Endothelial cell (in vitro differentiated cells): ENCODE measurements around the gene CDH18. TPM values are rescaled to one million over a fixed set of nuclear protein-coding genes. Genes with fewer than 3 reads are reported as not detected.

Source experiments
- DNase-seq: peaks from one replicate; pipeline ENCODE4 v3.0.0; 2021; ENCODE audit warnings: low spot score
- H3K27ac Mint-ChIP-seq: one replicate; pipeline ENCODE4 v1.8.0; 2021; ENCODE audit warnings: mixed read lengths, inconsistent platforms; ENCODE audit not compliant: unreplicated experiment
- H3K27me3 Mint-ChIP-seq: one replicate; pipeline ENCODE4 v1.8.0; 2021; ENCODE audit warnings: mild to moderate bottlenecking, moderate library complexity, mixed read lengths, inconsistent platforms; ENCODE audit not compliant: unreplicated experiment
- H3K36me3 Mint-ChIP-seq: one replicate; pipeline ENCODE4 v1.8.0; 2021; ENCODE audit warnings: mild to moderate bottlenecking, low read depth, mixed read lengths, inconsistent platforms; ENCODE audit not compliant: unreplicated experiment
- H3K4me1 Mint-ChIP-seq: one replicate; pipeline ENCODE4 v1.8.0; 2021; ENCODE audit warnings: mild to moderate bottlenecking, mixed read lengths, inconsistent platforms; ENCODE audit not compliant: unreplicated experiment
- H3K4me3 Mint-ChIP-seq: one replicate; pipeline ENCODE4 v1.8.0; 2021; ENCODE audit warnings: mild to moderate bottlenecking, mixed read lengths, inconsistent platforms; ENCODE audit not compliant: unreplicated experiment
- H3K9me3 Mint-ChIP-seq: one replicate; pipeline ENCODE4 v1.8.0; 2021; ENCODE audit warnings: mixed read lengths, inconsistent platforms; ENCODE audit not compliant: unreplicated experiment
- total RNA-seq: library from RNA; stranded (reverse); fragmentation: NEBNext Ultra II Directional; extraction: Animal tissue kit (Norgen Biotek cat#: 25700); gene quantifications from one replicate; pipeline ENCODE4 v1.2.1, GENCODE V29; 2021; ENCODE audit not compliant: unreplicated experiment
- TF ChIP-seq, protein P1 (sequence below): fragments of 200-600 bp; sonication (generic); IDR thresholded peaks from one replicate; pipeline ENCODE4 v1.5.0; 2021; ENCODE audit warnings: antibody characterized with exemption; ENCODE audit not compliant: unreplicated experiment

CDH18 gene
- total RNA-seq, 1 donor from 2014 or later: 0.33 TPM

DNA sequence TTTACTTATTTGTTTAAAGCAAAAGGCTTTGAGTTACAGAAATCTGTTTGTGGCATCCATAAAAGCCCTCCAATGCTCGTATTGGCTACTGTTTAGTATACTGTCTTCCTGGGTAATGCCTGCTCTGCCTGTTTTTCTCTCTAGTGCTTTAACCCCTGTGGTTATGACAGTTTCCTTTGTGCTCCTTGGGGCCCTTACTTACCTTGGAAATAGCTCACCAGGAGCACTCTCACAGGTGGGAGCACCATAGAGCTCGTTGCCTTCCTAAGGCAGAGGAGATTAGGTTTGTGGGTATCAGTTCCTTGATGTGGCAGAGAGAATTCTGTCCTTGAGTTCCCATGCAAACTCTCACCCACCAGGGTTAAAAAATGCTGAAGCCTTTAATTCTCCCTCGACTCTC lies 242.8 kb downstream of the CDH18 start:
- H3K27me3 Mint-ChIP-seq: no peaks in the 10 kb centered on the region
- no peak overlapping the region for H3K27ac Mint-ChIP-seq
- no peaks in the 10 kb centered on the region for H3K36me3 Mint-ChIP-seq
- TF ChIP-seq, protein P1, sequence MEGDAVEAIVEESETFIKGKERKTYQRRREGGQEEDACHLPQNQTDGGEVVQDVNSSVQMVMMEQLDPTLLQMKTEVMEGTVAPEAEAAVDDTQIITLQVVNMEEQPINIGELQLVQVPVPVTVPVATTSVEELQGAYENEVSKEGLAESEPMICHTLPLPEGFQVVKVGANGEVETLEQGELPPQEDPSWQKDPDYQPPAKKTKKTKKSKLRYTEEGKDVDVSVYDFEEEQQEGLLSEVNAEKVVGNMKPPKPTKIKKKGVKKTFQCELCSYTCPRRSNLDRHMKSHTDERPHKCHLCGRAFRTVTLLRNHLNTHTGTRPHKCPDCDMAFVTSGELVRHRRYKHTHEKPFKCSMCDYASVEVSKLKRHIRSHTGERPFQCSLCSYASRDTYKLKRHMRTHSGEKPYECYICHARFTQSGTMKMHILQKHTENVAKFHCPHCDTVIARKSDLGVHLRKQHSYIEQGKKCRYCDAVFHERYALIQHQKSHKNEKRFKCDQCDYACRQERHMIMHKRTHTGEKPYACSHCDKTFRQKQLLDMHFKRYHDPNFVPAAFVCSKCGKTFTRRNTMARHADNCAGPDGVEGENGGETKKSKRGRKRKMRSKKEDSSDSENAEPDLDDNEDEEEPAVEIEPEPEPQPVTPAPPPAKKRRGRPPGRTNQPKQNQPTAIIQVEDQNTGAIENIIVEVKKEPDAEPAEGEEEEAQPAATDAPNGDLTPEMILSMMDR: no peak
- DNase-seq: no peak
- no peaks in the 10 kb centered on the region for H3K4me1 Mint-ChIP-seq
- H3K4me3 Mint-ChIP-seq: no peak overlapping the region
- H3K9me3 Mint-ChIP-seq: no peaks in the 10 kb centered on the region

DNA sequence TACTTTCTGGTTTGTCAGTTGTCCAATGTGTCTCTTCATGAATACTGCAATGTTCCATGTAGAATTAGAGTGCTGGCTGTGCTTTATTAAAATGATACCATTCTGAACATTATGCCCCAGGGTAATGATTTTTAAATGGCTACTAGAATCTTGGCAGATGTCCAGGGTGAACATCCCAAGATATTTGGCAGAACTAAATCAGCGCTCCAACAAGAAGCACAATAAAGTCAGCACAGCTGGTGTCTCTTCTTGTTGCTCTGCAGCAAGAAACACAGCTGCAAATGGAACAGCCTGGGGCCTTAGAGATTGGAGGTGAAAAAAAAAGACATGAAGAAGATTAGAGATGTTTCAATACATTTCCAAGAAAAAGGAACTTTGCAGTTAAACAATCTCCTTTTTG lies 248.3 kb downstream of the CDH18 start:
- no peaks in the 10 kb centered on the region for H3K4me1 Mint-ChIP-seq
- H3K27ac Mint-ChIP-seq: no peak overlapping the region
- H3K4me3 Mint-ChIP-seq: no peak overlapping the region
- TF ChIP-seq, protein P1: no peak
- H3K9me3 Mint-ChIP-seq: no peaks in the 10 kb centered on the region
- DNase-seq: no peak
- H3K36me3 Mint-ChIP-seq: no peaks in the 10 kb centered on the region
- no peaks in the 10 kb centered on the region for H3K27me3 Mint-ChIP-seq

DNA sequence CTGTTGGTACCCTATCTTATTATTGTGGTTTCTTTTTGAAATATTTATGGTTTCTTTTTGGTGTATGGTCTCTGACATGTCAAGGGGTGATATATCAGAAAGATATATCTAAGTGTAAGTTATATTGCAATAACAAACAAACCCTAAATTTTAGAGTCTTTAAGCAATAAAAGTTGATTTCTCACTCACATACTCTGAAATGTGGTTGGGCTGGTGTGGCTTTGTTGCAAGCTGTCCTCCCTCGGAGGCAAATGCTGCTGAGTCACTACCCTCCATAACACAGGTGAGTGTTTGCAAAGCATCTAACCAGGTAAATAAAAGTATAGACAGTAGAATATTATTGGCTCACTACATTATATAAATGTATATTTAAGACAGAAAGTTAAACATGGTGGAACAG lies 253.2 kb downstream of the CDH18 start:
- TF ChIP-seq, protein P1: no peak
- Mint-ChIP-seq H3K9me3 (no peaks in the 10 kb centered on the region), H3K36me3 (no peaks in the 10 kb centered on the region), H3K4me3 (no peak overlapping the region), H3K4me1 (no peaks in the 10 kb centered on the region), H3K27me3 (no peaks in the 10 kb centered on the region), H3K27ac (no peak overlapping the region)
- no peak for DNase-seq

DNA sequence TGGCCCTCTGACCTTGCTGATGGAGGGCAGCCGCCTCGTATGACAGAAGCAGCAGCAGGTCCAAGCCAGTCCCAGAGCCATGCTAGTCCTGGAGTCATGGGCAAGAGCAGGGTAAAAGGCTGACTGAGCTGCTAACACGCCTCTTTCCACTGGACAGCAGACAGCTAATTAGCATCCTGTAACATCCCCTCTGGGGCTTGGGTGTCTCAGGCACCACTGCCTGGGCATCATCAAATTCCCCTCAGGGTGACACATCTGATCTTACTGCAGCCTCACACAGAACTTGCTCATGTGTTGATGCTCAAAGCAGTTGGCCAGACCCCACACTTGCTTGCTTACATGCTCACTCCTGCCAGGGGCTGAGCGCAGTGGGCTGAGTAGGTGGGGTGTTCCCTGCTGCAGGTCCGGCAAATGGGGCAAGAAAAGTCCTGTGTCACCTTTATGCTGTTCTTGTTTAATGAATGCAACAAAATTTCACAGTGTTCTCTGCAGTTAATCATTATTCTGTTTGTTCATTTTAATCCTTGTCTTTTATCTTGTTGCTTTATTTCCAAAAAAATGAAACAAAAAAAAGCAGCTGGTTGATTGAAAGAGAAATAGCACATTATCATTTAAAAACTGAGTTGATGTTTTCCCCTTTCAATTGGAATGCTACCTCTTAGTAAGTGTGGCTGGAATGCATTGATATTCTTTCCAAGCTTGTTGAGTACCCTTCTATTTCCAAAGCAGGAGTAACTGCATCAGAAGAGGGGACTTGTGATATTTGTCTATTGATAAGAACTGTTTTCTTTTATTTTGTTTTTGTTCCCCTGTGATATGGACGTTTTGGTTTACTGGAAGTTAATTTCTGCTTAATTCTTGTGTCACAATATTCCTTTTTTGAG lies 254.1 kb downstream of the CDH18 start:
- DNase-seq: no peak
- TF ChIP-seq, protein P1: no peak
- Mint-ChIP-seq H3K9me3 (no peaks in the 10 kb centered on the region), H3K4me1 (no peaks in the 10 kb centered on the region), H3K36me3 (no peaks in the 10 kb centered on the region), H3K27ac (no peak overlapping the region), H3K27me3 (no peaks in the 10 kb centered on the region), H3K4me3 (no peak overlapping the region)

DNA sequence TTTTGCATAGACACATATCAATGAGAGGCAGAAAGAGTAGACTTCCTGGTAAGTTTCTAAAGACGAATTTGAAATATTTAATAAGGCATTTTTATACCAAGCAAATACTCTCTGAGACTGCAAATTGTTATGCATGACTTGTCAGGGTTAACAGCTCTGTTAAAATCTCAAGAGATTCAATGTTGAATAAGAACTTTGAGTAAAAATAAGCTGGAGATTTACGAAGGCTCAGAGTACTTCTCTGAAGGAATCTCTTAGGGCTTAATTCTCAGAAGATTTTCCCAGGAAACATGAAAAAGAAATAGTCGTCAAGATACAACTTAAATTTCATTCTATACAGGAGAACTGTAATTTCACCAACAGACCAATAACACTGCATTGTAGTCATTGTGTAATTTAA lies 259.4 kb downstream of the CDH18 start:
- H3K4me3 Mint-ChIP-seq: no peak overlapping the region
- TF ChIP-seq, protein P1: no peak

More for the DNA sequence above, 259.4 kb downstream of the CDH18 start:
- no peaks in the 10 kb centered on the region for H3K27me3 Mint-ChIP-seq
- H3K9me3 Mint-ChIP-seq: no peaks in the 10 kb centered on the region
- no peaks in the 10 kb centered on the region for H3K36me3 Mint-ChIP-seq
- no peaks in the 10 kb centered on the region for H3K4me1 Mint-ChIP-seq
- no peak for DNase-seq
- no peak overlapping the region for H3K27ac Mint-ChIP-seq
